HG02852 (cell line): ENCODE data around the gene OPN4.

ENCODE experiments used
- ATAC-seq: cut with Tn5 transposase; IDR thresholded peaks from one replicate; pipeline ENCODE4 v1.9.1; 2021; ENCODE audit warnings: mild to moderate bottlenecking, moderate library complexity; ENCODE audit not compliant: unreplicated experiment

Gene OPN4

DNA sequence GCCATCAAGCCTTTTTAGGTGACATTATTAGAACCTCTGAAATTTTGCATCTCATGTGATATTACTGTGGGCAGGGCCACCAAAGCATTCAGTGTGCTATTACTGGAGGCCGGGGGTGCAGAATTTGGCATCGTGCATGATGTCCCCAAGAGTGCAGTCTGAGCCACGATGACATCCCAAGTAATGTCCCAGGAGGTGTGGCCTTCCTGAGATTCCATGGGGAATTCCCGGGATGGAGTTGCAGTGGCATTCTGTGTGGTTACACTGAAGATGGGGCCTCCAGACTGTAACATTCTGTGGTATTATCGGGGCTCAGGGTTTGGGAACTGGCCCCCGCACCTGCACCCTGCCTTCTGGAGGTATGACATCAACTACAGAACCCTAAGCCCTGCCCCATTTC, 23.0 kb downstream of the OPN4 start:
- ATAC-seq = no peak

DNA sequence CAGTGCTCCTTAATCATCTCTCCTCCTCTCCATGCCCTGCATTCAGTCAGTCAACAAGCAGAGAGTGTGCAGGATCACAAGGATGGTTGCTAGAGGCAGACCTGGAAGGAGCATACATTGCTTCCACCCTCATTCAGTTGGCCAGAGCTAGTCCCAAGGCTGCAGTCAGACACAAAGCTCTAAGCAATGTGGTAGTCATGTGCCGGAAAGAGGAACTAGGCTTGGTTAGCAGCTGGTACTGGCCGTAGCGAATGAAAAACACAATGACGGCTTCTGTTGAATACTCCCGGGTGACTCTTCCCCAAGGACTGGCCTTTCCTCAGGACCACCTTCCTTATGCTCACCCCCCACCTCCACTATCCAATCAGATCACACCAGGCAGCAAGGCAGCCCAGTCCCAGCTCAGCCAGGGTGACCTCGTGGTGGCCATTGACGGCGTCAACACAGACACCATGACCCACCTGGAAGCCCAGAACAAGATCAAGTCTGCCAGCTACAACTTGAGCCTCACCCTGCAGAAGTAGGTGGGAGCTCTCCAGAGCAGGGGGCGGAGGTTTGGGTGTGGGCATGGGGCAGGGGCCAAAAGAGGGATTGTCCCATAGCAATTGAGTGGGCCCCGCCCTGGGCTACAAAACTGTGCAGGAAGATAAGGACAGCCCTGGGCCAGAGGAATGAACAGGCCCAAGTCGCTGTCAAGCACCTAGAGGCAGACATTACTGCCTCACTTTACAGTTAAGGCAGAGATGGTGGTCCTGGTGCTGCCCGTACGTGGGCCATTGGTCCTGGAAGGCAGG, 24.8 kb downstream of the OPN4 start:
- ATAC-seq = no peak

DNA sequence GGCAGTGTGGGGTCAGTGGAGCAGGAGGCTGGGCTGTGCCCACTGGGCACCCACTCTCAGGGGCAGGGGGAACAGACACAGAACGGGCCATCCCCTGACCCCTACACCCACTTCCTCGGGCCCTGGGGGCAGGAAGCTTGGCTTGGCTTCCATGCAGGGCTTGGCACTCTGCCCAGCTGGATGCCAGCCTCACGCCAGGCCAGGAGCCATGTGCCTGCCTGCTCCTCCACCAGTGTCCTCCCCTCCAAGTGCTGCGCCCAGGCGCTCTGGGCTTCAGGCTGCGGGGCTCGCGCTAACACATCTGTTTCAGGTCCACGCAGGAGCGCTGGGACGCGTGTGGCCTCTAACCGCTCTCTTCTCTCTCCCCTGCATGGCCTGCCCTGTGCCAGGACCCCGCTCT, 26.7 kb downstream of the OPN4 start:
- no peak for ATAC-seq

DNA sequence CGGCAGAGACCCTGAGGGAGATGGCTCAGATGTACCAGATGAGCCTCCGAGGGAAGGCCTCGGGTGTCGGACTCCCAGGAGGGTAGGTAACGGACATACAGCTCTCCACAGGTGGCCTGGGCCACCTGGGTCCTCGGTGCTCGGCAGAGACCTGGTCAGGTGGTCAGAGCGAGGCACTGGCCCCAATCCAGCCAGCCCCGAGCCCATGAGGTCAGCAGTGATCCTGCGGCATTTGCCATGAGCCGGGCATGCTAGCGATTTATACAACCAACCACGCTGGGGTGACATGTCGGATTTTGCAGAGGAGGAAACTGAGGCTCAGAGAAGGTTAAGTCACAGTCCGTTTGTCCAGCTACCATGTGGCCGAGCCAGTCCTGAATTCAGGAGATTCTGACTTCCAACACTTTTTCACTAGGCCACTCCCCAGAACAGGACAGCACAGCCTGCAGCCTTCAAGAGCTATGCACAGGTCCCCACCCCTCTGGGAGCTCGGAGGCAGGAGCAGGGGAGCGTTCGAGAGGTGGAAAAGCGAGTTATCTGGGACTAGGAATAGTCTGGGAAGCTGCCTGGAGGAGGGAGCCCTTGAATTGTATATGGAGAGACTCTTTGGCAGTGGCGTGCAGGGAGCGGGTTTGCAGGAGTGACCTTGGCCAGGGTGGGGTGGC, 27.5 kb downstream of the OPN4 start:
- no peak for ATAC-seq

DNA sequence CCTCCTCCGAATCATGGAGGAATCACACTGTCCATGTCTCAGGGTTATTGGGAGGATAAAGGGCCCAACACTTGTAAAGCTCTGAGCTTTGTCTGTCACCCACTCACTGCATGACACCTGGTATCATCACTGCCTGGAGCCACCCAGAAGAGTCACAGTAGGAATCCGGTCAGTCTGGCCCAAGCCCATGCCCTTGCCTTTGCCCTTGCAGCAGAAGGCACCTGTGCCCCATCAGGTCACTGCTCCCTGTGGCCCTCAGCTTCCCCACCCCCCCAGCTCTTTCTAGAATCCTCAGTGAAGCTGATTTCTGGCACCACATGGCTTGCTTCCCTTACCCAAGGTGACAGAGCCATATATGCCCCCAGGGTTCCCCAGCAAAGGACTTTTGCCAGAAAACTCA, 28.3 kb downstream of the OPN4 start:
- ATAC-seq = no peak

DNA sequence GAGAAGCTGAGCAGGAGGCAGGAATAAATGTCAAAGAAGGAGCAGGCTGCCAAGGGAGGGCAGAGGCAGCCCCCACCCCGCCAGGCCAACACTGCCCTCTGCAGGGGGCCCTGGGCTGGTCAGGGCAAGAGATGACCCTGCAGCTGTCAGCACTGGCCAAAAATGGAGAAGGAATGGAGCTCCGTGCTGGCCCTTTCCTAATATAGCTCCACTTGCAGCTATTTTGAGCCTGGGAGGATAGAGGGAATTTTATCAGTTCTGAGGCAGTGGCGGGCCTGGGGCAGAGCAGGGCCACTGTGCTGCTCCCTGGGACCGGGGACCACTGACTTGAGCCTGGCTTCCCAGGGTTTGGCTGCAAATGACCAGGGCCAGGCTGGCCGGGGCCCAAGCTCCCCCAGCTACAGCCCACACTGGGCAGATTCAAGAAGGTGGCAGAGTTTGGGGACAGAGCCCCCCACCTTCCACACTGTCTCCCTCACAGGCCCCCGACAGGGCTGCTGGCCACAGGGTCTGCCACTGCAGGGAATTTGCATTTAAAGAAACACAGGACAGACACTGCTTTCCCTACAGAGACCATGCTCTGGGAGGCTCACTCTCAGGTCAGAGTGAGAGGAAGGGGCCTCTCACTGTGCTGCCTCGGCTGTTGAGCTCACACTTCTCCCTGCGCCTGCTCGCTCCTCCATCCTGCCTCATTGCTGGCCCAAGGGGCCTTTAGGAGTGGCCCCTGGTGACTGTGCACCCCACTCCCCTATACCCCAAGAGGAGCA, 30.2 kb downstream of the OPN4 start:
- ATAC-seq = no peak

DNA sequence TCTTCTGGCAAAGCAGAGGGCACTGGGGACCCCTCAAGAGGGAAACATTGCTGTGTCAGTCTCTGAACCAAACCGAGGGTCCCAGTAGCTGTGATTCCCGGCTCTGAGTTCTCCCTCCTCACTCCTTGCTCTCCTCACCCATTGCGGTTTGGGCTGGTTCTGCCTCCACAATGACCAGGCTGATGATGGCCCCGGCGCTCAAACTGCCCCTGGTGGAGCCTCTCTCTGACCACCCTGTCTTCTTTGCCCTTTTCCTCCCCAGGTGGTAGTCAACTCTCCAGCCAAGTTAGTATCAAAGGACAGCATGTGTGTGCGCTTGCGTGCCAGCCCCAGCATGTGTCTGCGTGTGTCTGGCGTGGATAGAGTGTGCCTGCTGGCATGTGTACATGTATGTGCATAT, 31.1 kb downstream of the OPN4 start:
- ATAC-seq = no peak

DNA sequence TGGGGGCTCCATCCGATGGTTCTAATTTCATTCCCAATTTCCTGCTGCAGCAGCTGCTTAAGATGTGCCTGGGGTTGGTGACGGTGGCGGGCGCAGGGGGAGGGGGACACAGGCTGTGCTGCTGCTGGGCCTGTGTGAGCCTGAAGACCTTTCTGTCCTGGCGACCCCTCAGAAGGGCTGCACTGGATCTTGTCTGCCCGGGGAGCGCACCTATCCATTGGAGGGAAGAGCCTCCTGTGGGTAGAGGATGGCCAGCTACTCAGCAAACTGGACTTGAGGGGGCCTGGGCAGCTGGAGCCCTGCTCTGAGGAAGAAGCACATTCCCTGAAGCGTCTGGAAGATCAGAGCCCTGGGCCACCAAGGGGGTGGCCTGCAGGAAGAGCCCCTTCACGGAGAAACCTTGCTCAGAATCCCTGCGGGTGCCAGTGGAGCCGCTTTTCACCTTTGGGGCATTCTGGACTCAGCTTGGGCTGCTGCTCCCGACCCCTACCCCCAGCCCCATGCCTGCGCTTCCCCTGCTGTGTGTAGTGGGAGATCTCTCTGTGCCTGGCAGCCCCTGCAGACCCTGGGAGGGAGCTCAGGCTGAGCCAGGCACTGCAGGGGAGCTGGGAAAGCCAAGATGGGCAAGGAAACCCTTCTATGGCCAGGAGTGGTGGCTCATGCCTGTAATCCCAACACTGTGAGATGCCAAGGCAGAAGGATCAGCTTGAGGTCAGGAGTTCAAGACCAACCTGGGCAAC, 31.7 kb downstream of the OPN4 start:
- no peak for ATAC-seq

DNA sequence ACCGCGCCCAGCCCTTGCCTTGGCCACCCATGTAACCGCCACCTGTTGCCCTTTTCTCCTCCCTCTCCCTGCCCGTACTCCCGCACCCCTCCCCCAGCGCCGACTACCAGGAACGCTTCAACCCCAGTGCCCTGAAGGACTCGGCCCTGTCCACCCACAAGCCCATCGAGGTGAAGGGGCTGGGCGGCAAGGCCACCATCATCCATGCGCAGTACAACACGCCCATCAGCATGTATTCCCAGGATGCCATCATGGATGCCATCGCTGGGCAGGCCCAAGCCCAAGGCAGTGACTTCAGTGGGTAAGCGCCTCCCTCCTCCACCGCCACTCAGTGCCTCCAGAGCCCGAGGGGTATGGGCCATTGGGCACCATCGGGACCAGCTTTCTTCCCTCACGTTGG, 32.6 kb downstream of the OPN4 start:
- no peak for ATAC-seq

DNA sequence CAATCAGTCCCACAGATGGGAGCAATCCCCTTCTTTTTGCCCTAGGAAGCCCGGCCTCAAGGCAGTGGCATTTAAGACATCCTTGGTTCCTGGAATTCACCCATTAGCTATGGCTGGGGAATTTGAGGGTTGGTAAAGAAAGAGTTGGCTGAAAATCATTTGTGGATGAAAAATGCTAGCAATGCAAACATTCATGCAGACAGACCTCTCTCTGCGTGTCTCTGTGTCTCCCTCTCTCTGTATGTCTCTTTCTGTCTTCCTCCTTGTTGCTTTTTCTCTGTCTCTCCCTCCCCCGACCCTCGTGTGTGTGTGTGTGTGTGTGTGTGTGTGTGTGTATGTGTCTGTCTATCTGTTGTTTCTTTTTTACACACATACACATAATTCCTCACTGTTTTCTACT, 33.4 kb downstream of the OPN4 start:
- no peak for ATAC-seq

DNA sequence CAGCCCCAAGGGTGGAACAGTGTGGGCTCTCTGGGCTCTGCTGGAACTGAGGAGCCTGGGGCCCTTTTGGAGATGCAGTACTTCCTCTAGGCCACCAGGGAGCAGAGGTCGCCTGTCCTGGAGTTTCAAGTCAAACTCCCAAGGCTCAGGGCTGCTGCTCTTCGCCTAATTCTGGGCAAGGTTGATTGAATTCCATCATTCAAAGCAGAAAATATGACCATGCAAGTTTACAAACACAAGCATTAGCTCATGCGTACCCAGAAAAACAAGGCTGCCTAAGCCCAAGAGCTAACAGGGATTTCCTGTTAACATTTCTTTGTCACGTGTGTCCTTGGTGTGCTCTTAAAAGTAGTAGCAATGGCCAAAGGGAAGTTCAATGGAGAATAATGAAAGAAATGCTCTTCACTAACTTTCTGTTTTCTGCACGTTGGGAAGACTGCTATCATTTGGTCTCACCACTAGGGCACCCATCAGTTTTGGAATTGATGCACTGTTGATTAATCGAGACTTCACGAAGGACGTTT, 34.1 kb downstream of the OPN4 start:
- ATAC-seq = peak; percentile 89

DNA sequence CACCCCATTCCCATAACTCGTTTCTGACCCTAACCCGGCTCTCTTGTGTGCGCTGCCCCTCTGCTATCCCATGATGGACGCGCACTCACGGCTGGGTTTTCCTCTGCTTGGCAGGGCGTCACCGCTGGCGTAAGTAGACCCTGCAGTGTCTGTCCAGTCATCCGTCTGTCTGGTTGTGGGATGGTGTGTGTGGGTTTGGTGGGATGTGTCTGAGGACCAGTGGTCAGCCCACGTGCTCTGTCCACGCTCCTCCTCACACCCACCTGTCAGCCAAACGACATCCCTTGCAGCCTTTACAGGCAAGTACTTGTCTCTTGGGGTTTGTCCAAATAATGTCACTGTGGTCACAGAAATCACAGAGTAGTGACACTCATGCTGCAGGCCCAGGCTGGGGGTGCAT, 34.8 kb downstream of the OPN4 start:
- no peak for ATAC-seq

DNA sequence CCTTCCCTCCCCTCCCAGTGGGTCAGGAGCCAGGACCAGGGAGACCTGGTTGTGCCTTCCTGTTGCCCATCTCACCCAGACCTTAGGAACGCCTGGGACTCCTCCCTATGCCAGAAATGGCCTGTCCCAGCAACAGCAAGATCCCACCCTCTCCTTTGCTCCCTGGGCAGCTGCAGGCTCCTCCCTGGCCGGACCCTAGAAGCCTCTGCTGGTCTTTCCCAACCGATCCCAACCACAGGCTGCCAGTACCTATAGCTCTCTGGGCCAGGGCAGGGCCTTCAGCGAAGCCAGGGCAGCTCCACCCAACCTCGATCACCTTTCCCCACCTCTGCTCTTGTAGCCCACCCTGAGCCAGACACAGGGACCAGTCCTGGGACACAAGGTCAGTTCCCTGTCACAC, 35.9 kb downstream of the OPN4 start:
- ATAC-seq = no peak

DNA sequence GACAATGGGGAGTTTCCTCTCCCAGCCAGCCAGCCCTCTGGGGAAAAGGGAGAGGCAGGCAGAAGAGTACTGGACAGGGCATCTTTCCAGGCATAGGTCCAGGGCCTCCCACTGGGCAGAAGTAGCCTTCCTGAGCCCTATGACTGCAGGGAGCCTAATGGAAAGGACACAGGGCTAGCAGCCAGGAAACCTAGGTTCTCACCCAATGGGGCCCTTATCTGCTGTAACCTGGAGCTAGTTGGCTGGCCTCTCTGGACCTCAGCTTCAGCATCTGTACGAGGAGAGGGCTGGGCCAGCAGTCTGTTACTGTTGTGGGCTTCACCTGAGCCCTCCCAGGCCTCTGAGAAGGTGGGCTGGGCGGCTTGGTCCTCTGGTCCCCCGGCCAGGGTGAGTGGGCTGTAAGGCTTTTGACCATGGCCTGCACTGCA, 36.3 kb downstream of the OPN4 start:
- no peak for ATAC-seq

DNA sequence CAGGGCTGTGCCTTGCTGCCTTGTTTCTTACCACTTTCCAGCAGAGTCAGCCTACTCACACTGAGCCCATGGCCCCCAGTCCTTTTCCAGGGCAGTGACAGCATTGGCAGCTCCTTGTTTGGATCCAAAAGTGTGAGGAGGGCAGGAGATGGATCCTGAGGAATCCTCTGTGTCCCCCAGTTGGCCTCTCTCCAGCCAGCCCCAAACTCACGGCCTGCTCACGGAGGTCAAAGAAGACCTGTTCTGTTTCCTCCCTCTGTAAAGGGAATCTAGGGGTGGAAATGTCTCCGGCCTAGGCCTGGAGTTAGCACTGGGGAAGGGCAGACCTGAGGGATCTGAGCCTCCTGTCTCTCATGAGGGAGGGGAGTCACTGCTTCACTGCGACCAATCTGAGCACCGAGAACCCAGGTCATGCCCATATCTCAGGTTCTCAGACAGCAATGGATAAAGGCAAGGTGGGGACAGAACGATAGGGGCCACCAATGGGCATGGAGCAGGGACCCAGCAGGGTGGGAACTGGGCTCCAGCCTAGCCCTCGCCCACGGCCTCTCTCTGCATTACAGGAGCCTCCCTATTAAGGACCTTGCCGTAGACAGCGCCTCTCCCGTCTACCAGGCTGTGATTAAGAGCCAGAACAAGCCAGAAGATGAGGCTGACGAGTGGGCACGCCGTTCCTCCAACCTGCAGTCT, 37.1 kb downstream of the OPN4 start:
- ATAC-seq = no peak

DNA sequence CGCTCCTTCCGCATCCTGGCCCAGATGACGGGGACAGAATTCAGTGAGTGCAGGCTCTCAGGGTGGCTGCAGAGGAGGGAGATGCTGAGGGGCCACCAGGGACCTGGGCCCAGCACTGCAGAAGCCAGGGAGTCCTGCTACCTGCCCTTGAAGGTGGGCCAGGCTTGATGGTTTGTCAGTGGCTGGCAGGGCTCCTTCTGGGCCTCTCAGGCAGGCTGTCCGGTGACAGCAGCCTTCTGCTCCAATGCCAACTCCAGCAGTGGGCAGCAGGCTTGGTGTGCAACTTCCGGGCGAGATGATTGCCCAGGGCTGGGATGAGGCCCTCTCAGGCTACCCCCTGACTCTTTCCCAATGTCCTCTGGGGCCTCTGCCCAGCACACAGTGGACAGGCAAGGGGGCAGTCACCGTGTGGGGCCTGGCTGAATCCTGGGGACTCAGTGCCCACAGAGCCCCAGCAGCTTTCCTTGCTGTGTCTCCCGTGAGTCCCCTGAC, 37.7 kb downstream of the OPN4 start:
- no peak for ATAC-seq

DNA sequence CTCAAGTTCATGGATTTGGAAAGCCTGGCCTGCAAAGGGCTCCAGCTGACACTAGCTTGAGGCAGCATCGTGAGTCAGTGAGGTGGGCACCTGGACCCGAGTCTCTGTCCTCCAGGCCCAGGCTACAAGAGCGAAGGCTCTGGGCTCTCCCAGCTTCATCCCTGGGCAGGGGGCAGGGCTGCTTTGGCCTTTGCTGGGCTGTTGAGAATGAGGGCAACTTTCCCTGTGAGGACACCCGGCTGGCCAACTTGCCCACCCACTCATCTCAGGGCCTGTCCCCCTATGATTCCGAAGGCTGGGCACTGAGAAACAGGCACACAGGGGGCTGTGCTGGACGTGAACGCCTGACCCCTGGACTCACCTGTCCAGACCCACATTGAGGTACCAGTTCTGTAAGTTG, 38.3 kb downstream of the OPN4 start:
- no peak for ATAC-seq

DNA sequence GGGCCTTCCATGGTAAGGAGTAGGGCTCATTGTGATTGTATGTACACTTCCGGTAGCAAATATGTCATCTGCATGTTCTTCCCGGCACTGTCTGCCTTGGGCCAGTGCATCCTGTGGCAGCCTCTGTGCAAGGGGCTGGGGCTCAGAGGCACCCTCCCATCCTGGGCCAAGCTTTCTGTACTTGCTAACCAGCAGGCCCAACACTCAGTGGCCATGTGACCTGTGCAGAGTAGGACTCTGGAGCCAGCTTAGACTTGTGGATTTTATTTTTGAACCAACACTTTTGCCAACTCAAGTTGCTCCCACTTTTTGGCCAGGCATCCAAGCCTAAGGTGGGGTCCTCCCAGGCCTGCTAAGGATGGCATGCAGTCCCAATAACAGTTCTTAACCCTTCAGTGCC, 38.9 kb downstream of the OPN4 start:
- ATAC-seq = no peak

DNA sequence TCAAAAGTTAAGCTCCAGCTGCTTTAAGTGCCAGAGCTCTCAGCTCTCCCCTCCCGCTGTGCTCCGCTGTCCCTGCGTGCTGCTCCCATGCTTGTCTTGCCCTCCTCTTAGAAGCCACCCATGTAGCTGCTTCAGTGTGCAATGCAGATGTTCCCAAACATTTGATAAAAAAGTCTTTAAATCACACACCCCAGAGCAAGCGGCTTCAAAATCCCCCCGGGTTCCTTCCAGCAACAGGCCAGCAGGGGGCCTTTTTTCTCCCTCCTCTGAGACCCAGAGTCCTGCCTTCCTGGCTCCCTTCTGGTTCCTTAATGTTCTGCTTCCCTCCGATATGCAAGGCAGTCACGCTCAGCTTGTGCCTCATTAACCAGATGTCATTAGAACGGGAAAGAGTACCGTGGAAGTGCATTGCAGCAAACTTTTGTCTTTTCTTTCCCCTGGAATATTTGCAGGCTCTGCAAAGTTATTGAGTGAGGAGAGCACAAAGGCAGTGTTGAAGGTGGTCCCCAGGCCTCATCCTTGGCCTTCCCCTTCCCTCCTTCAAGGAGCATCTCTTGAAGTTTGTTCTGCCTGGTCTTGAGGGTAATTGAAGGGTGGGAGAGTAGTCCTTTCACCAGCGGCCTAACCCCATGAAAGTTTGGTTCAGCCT, 39.5 kb downstream of the OPN4 start:
- ATAC-seq = no peak
